MV-4-11 (cell line): ENCODE measurements around the gene ADAD1.

Experiments
- DNase-seq: peaks from one replicate; lab custom pipeline; 2025; lab: John Stamatoyannopoulos, UW

ADAD1 gene

GRCh38 chr4:122456231-122457116 is 77.7 kb downstream of the ADAD1 start, which contains the start of gene IL2:
IL2 (minus strand) TSS chr4:122456725; CDS start chr4:122456440, 285 bp downstream.
- DNase-seq: no peak

GRCh38 chr4:122458625-122459024 is 79.8 kb downstream of the ADAD1 start:
- peak; percentile 70 for DNase-seq

- peak; percentile 44 for DNase-seq
These were observed 90.6 kb downstream of the ADAD1 start for GRCh38 chr4:122469457-122469856.

- DNase-seq: no peak
These were observed 96.4 kb downstream of the ADAD1 start for GRCh38 chr4:122475233-122475632.

GRCh38 chr4:122476126-122476525 is 97.3 kb downstream of the ADAD1 start:
- no peak for DNase-seq

- DNase-seq: no peak
These were observed 97.9 kb downstream of the ADAD1 start for GRCh38 chr4:122476745-122477144.
